ENCODE measurements around the gene MAOA. TPM values are rescaled to one million over a fixed set of nuclear protein-coding genes. Genes with fewer than 3 reads are reported as not detected.

The MAOA gene
- polyA plus RNA-seq, 1 donor: 0.52 TPM

DNA sequence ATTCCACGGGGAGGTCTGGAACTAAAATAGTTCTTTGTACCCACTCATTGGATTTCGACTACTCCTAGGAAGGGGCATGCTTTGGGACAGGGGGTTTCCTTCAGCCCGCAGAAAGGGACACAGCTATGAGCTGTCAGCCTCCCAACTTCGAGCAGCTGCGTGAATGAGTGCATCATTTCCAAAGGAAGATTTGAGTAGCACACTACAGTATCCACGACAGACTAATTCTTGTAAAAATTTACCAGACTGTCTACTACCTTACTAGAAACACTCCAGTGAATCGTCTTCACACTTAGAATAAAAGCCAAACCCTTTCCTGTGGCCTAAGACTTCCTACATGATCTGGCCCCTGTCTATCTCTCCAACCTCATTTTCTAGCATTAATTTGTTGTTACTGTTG, 101.9 kb downstream of the MAOA start:
- no peak for DNase-seq (ENCODE audit: low read depth)

DNA sequence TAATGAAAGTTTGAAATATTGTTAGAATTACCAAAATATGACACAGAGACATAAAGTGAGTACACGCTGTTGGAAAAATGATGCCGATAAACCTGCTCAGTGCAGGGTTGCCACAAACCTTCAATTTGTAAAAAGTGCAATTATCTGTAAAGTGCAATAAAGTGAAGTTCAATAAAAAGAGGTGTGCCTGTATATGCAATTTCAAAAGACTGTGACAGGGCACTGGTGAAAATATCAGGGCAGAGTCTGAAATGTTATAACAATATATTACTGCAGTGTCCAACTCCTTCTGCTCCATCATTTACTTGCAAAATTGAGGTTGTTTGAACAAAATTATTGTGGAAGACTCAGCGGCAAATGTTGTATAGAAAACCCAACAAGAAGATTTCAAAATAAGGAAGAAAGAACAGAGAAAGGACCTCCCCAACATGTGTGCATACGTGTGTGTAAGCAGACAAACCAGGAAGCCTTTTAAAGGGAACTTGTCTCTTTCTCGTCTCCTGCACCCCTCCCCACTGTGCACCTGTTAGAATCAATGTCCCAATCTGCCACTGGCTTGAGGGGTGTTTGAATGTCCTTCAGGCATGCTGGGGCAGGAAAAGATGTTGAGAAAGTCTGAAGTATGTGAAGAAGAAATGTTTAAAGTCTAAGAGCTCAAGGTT, 130.0 kb downstream of the MAOA start:
- no peak for DNase-seq (ENCODE audit: low read depth)

Other genes starting within 250 kb of the MAOA start
- gene MAOB, start 226.2 kb downstream of the MAOA start, polyA plus RNA-seq (ENCODE audit: insufficient read length): 0.95 TPM

Data from forelimb muscle (tissue), 1 donor.